K562 (cell line): Measurements from ENCODE around the gene PPT1. TPM values are rescaled to one million over a fixed set of nuclear protein-coding genes. Genes with fewer than 3 reads are reported as not detected.

ENCODE experiments used
- ATAC-seq: fragments of 200-7000 bp; cut with Tn5 transposase; 3 replicates; pipeline ENCODE4 v1.9.1; 2020; ENCODE audit warnings: moderate library complexity
- BruUV-seq: library from RNA; stranded (reverse); fragments of 400-500 nt; replicated peaks from 2 replicates; lab custom pipeline; 2021; lab: Mats Ljungman, UMichigan
- CTCF ChIA-PET: fragments of 300-600 bp; formaldehyde crosslinking; extraction: SDS; loops from one replicate; lab custom pipeline; 2021; ENCODE audit warnings: low intra/inter-chr PET ratio; lab: Yijun Ruan, JAX
- POLR2A ChIA-PET: fragments of 300-600, 350-650 bp; sonication (Branson Sonifier 250); formaldehyde crosslinking; extraction: SDS; loops from one replicate; lab custom pipeline; 2021; ENCODE audit warnings: antibody characterized with exemption, inconsistent platforms; lab: Yijun Ruan, JAX
- DNase-seq, 4 experiments: peaks; one replicate each; pipeline versions ENCODE4 v3.0.0 to v3.0.0-alpha.2; 2011 to 2018; ENCODE audit warnings: low spot score in 3 of 4, mixed read lengths in 3 of 4; ENCODE audit errors: extremely low read depth in 1 of 4
- FAIRE-seq: peaks from 2 replicates; lab custom pipeline; 2011; peaks lifted over from hg19 to GRCh38; lab: Jason Lieb, UNC
- H2AFZ ChIP-seq: 2 replicates; pipeline ENCODE4 v1.6.0; 2011; ENCODE audit warnings: low read depth, low read length, control low read depth, inconsistent platforms
- H3K27ac ChIP-seq: fragments of 200-600 bp; 3 replicates; pipeline ENCODE4 v1.8.0; 2011; ENCODE audit warnings: low read depth, mild to moderate bottlenecking, control low read depth, inconsistent platforms, low read length, moderate library complexity, mixed read lengths; ENCODE audit errors: extremely low read depth
- H3K27me3 ChIP-seq, 2 experiments: fragments of 300-600 bp in 1 of 2; 2 replicates in 1 of 2; 3 replicates in 1 of 2; pipeline versions ENCODE4 v1.6.0 to v1.8.0; 2011; ENCODE audit warnings: inconsistent platforms in 2 of 2, low read length in 2 of 2, mild to moderate bottlenecking in 1 of 2, mixed read lengths in 1 of 2, moderate library complexity in 1 of 2; ENCODE audit not compliant: control insufficient read depth in 2 of 2, insufficient read depth in 2 of 2
- H3K36me3 ChIP-seq: fragments of 300-600 bp; 3 replicates; pipeline ENCODE4 v1.8.0; 2011; ENCODE audit warnings: mild to moderate bottlenecking, low read length, inconsistent platforms; ENCODE audit not compliant: control insufficient read depth, insufficient read depth
- H3K4me1 ChIP-seq, 2 experiments: fragments of 200-600 bp in 1 of 2; replicated peaks in 1 of 2; 2 replicates in 1 of 2; 3 replicates in 1 of 2; pipeline versions ENCODE4 v1.5.1 to v1.8.0; 2011; ENCODE audit warnings: inconsistent platforms in 2 of 2, low read length in 2 of 2, mild to moderate bottlenecking in 1 of 2, mixed read lengths in 1 of 2, moderate library complexity in 1 of 2; ENCODE audit not compliant: control insufficient read depth in 2 of 2, insufficient read depth in 2 of 2
- H3K4me2 ChIP-seq: 2 replicates; pipeline ENCODE4 v1.6.1; 2011; ENCODE audit warnings: low read length, control low read depth, inconsistent platforms, mixed read lengths; ENCODE audit not compliant: insufficient read depth
- H3K4me3 ChIP-seq: fragments of 200-600 bp; sonication (generic), shearing (Covaris generic); 2 replicates; pipeline ENCODE4 v1.5.1; 2016; ENCODE audit warnings: control low read depth, inconsistent platforms
- H3K79me2 ChIP-seq: fragments of 200-600 bp; 3 replicates; pipeline ENCODE4 v1.8.0; 2011; ENCODE audit warnings: low read length, inconsistent platforms; ENCODE audit not compliant: control insufficient read depth, insufficient read depth
- H3K9ac ChIP-seq, 2 experiments: 2 replicates each; pipeline versions ENCODE4 v1.6.0 to v1.6.1; 2011; ENCODE audit warnings: low read depth in 2 of 2, low read length in 2 of 2, control low read depth in 1 of 2, inconsistent platforms in 1 of 2, mild to moderate bottlenecking in 1 of 2, mixed read lengths in 1 of 2; ENCODE audit not compliant: insufficient read depth in 1 of 2
- H3K9me1 ChIP-seq: one replicate; pipeline ENCODE4 v1.6.0; 2011; ENCODE audit warnings: inconsistent platforms, mild to moderate bottlenecking, low read length, moderate library complexity; ENCODE audit not compliant: control insufficient read depth, insufficient read depth
- H3K9me3 ChIP-seq: replicated peaks from 2 replicates; pipeline ENCODE4 v1.5.1; 2011; ENCODE audit warnings: low read depth, low read length, inconsistent platforms; ENCODE audit not compliant: control insufficient read depth, insufficient read depth
- H4K20me1 ChIP-seq: replicated peaks from 2 replicates; pipeline ENCODE4 v1.6.1; 2011; ENCODE audit warnings: low read length, inconsistent platforms, mixed read lengths; ENCODE audit not compliant: control insufficient read depth, insufficient read depth
- BHLHE40 ChIP-seq: IDR thresholded peaks from 2 replicates; pipeline ENCODE4 v1.6.1; 2011; ENCODE audit warnings: low read length, improper control_type of control experiment
- FOXP4 ChIP-seq: sonication (generic); formaldehyde crosslinking; IDR thresholded peaks from 2 replicates; pipeline ENCODE4 v1.8.0; 2022; ENCODE audit warnings: mild to moderate bottlenecking, missing genetic modification reagents, borderline replicate concordance
- PATZ1 ChIP-seq: fragments of 250-450 bp; sonication (Bioruptor Pico); IDR thresholded peaks from 2 replicates; pipeline ENCODE4 v1.5.0; 2020; ENCODE audit warnings: mild to moderate bottlenecking, borderline replicate concordance
- SIX5 ChIP-seq, 2 experiments: IDR thresholded peaks; 2 replicates each; pipeline ENCODE4 v1.6.1; 2011; ENCODE audit warnings: low read length in 2 of 2, borderline replicate concordance in 1 of 2, low read depth in 1 of 2, mild to moderate bottlenecking in 1 of 2, moderate library complexity in 1 of 2; ENCODE audit not compliant: insufficient read depth in 1 of 2
- WGBS: fragments of 100-300 bp; shearing (Covaris generic); methylation state at CpG from one replicate; pipeline ENCODE4 v1.1.6; 2016; ENCODE audit warnings: low coverage, mixed read lengths; ENCODE audit not compliant: insufficient coverage; ENCODE audit errors: missing lambda C conversion rate; 5-methylcytosine and 5-hydroxymethylcytosine counted together
- in situ Hi-C: fragments of 300-500 bp; cut with MboI; formaldehyde crosslinking; loops from 4 replicates; pipeline ENCODE4 v1.15.0; 2018; ENCODE audit warnings: inconsistent platforms, mixed read lengths
- intact Hi-C: fragments of 100-400 bp; cut with micrococcal nuclease; formaldehyde crosslinking; loops from 2 replicates; pipeline ENCODE4 v1.14.2; 2022
- polyA plus RNA-seq, 8 experiments: library from polyadenylated mRNA; depleted of rRNA in 4 of 8; stranded (reverse) in 5 of 8; unstranded in 3 of 8; fragments of >200 nt; fragmentation: Nextera tagmentation in 2 of 8; fragmentation: Illumina TruSeq in 1 of 8; extraction: Ambion mirVana in 2 of 8; extraction: Trizol in 1 of 8; gene quantifications; 2 replicates each; pipeline versions ENCODE4 v1.2.1 to v1.2.3, GENCODE V29; 2011 to 2014; ENCODE audit warnings: inconsistent platforms in 1 of 8, missing spikeins in 1 of 8
- total RNA-seq, 7 experiments: library from RNA; depleted of rRNA in 6 of 7; stranded (reverse); fragments of >200 nt in 6 of 7; fragmentation: Illumina TruSeq in 2 of 7; extraction: Trizol in 2 of 7; gene quantifications; 2 replicates each; pipeline versions ENCODE4 v1.2.1 to v1.2.3, GENCODE V29; 2011 to 2021; ENCODE audit warnings: low replicate concordance in 1 of 7
- TF ChIP-seq, protein P1 (sequence below): fragments of 250-450 bp; sonication (Bioruptor Pico); IDR thresholded peaks from 2 replicates; pipeline ENCODE4 v1.4.0; 2020

PPT1 gene
- total and polyA plus RNA-seq, 9 of the 15 experiments (the other 6 are each of a cell fraction or from before 2014, with no cell fraction given) = 72.2 to 285 (median 143) TPM

DNA sequence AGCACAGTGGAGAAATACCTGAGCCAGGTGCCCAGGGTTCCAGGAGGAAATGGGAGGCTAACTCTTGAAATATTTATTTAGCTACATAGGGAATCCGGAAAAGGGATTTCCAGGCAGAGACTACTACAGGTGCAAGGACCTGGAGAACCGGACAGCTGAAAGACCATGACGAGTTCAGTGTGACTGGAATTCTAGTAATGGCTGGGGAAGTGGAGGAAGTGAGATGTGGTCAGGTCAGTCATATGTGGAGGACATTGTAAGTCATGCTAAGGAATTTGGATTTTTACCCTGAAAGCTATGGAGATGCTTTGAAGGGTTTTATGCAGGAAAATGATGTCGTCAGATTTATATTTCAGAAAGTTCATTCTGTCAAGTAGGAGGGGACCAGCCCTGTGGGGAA is 54.7 kb downstream of the PPT1 start:
- H2AFZ ChIP-seq = no peak overlapping the region
- 77% methylated on average over 4 of the region's 4 CpGs for WGBS
- intact Hi-C loops = no loop called here
- in situ Hi-C loops = no loop called here
- no TSS peak for BruUV-seq
- no peak for TF ChIP-seq SIX5 (IDR thresholded peaks at IDR 0.05; ENCODE audit: borderline replicate concordance in 1 of 2, insufficient read depth in 1 of 2, low read depth in 1 of 2, low read length in 2 of 2)
- TF ChIP-seq BHLHE40 = no peak
- TF ChIP-seq, protein P1, sequence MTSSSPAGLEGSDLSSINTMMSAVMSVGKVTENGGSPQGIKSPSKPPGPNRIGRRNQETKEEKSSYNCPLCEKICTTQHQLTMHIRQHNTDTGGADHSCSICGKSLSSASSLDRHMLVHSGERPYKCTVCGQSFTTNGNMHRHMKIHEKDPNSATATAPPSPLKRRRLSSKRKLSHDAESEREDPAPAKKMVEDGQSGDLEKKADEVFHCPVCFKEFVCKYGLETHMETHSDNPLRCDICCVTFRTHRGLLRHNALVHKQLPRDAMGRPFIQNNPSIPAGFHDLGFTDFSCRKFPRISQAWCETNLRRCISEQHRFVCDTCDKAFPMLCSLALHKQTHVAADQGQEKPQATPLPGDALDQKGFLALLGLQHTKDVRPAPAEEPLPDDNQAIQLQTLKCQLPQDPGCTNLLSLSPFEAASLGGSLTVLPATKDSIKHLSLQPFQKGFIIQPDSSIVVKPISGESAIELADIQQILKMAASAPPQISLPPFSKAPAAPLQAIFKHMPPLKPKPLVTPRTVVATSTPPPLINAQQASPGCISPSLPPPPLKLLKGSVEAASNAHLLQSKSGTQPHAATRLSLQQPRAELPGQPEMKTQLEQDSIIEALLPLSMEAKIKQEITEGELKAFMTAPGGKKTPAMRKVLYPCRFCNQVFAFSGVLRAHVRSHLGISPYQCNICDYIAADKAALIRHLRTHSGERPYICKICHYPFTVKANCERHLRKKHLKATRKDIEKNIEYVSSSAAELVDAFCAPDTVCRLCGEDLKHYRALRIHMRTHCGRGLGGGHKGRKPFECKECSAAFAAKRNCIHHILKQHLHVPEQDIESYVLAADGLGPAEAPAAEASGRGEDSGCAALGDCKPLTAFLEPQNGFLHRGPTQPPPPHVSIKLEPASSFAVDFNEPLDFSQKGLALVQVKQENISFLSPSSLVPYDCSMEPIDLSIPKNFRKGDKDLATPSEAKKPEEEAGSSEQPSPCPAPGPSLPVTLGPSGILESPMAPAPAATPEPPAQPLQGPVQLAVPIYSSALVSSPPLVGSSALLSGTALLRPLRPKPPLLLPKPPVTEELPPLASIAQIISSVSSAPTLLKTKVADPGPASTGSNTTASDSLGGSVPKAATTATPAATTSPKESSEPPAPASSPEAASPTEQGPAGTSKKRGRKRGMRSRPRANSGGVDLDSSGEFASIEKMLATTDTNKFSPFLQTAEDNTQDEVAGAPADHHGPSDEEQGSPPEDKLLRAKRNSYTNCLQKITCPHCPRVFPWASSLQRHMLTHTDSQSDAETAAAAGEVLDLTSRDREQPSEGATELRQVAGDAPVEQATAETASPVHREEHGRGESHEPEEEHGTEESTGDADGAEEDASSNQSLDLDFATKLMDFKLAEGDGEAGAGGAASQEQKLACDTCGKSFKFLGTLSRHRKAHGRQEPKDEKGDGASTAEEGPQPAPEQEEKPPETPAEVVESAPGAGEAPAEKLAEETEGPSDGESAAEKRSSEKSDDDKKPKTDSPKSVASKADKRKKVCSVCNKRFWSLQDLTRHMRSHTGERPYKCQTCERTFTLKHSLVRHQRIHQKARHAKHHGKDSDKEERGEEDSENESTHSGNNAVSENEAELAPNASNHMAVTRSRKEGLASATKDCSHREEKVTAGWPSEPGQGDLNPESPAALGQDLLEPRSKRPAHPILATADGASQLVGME (CRISPR knock-in tag) = no peak
- TF ChIP-seq PATZ1 (CRISPR knock-in tag) = no peak
- TF ChIP-seq FOXP4 (CRISPR knock-in tag) = no peak
- TF ChIP-seq, all 486 proteins: peak for 0
- peak overlapping the region; percentile 91 for H3K4me3 ChIP-seq
- peaks cover 42% of the 10 kb centered on the region for H3K36me3 ChIP-seq
- DNase-seq (no peak), ATAC-seq (no peak), FAIRE-seq (no peak)
- peaks cover 66% of the 10 kb centered on the region for H3K79me2 ChIP-seq
- ChIA-PET POLR2A (interaction anchor here (0.6 to 6.2 kb wide), 6 partner anchors 10 to 615 kb away, joined by 3 to 72 read pairs (median 4); no protein-coding TSS in a partner anchor), CTCF (no interaction called here)
- no peaks in the 10 kb centered on the region; the same call in 1 of the 2 replicates for H4K20me1 ChIP-seq
- peak overlapping the region; percentile 56 to 99; a peak in 2 of 4 replicates for H3K9ac ChIP-seq
- peaks cover 29 to 51% of the 10 kb centered on the region in 2 experiments for H3K4me1 ChIP-seq
- no peak overlapping the region for H3K27ac ChIP-seq
- H3K9me3 ChIP-seq = no peaks in the 10 kb centered on the region
- H3K27me3 ChIP-seq = no peaks in the 10 kb centered on the region
- no peaks in the 10 kb centered on the region for H3K9me1 ChIP-seq
- H3K4me2 ChIP-seq = peak overlapping the region; percentile 64
